HTERT RPE-1 (cell line): Measurements from ENCODE around the gene IAPP.
"Not testable (repeated sequence)": the region's sequence is repeated elsewhere in the genome, so short reads cannot be mapped to it uniquely, and the experiment has no call there.

ENCODE experiments used
- in situ Hi-C: fragments of 300-500 bp; cut with MboI; formaldehyde crosslinking; loops from 4 replicates; pipeline ENCODE4 v1.14.3; 2020; ENCODE audit warnings: low sequenced_read_pairs

The IAPP gene

DNA sequence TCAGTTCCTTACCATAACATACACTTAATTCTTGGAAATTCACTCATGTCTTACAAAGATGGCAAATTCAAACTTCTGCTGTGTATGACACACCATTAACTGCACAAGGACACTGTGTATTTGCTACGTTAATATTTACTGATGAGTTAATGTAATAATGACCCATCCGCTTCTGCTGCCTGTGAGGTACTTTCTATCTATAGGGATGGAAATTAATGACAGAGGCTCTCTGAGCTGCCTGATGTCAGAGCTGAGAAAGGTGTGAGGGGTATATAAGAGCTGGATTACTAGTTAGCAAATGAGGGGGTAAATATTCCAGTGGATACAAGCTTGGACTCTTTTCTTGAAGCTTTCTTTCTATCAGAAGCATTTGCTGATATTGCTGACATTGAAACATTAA, at the start of gene IAPP:
Gene IAPP, plus strand, starts transcription at position 301 of the 400 bp plus-strand sequence. CDS start 450 bp downstream, outside the sequence.
- in situ Hi-C loops: no loop called here

GRCh38 chr12:21323736-21324135, 49.0 kb upstream of the IAPP start:
- in situ Hi-C loops: no loop called here

- in situ Hi-C loops: no loop called here
Observed at GRCh38 chr12:21324551-21324950, 48.2 kb upstream of the IAPP start.

DNA sequence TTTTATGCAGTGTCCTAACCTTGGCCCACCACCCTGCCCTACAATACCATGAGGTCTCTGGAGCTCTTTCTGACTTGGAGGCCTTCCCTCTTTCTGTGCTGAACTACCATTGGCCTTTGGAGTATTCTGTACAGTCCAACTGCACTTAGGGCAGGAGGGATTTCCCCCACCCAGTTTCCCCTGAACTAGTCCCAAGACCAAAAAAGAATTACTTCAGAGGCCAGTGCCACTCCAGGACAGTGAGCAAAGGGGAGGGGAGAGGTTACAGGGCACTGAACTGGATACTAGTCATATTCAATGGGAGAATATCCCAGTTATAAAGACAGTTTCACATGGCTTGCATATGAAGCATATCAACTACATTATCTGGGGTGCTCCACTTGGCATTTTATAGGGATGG, 44.1 kb upstream of the IAPP start:
- in situ Hi-C loops: no loop called here

GRCh38 chr12:21330682-21331253, 41.9 kb upstream of the IAPP start:
- in situ Hi-C loops: no loop called here

GRCh38 chr12:21334771-21335325, 37.9 kb upstream of the IAPP start, which contains the start of gene SLCO1A2:
Gene SLCO1A2 (minus strand): TSS chr12:21334917. CDS start chr12:21334647, 270 bp downstream.
- in situ Hi-C loops: no loop called here

DNA sequence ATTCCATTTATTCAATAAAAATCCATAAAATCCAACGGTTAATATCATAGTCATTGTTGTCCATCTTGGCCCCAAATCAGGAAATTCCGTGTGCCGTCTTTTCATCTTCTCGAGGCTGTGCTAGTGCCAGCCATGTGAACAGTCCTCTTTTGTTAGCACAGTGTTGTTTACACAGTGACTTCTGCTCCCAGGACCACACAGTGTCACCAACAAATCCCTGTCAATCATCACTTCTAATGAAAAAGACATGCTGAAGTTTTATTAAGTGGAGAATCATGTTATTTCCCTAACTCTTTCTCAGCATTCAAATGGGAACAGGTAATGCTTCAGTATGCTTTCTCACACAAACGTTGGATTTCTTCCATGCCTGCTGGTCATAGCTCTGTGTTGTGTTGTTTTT, 36.0 kb upstream of the IAPP start:
- in situ Hi-C loops: no loop called here

- in situ Hi-C loops: no loop called here
Observed at GRCh38 chr12:21337453-21337852, 35.2 kb upstream of the IAPP start.

DNA sequence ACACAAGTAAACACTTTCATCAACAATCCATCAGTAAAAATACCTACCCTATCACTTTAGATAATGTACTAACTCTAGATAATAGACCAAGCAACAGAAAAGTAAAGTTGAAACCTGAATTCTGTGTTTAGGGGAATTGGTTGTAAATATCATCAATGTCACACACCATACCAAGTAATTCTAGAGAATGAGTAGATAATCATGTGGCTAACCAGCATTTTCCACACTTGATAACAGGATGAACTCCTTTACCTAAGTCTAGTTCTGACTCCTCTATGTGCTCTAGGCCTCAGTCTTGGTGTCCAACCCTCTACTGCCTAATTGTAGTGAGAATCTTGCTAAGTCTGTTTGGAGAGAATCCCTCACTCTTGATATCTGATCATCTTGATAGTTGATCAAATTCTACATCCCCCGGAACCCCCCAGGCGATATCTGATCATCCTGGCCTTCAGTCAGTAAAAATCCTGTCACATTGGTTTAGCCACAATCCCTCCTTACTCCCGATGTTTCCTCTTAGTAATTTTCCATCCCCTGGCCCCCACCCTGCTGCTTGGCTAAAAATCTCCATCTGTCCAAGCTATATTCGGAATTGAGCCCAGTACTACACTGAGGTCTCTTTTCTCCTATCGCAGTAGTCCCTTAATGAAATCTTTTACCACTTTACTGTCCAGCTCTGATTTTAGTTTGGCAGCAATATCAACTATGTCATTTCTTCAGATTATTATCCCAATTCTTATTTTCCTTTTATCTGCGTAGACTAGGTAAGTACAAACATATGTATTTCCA, 34.5 kb upstream of the IAPP start:
- in situ Hi-C loops: no loop called here

DNA sequence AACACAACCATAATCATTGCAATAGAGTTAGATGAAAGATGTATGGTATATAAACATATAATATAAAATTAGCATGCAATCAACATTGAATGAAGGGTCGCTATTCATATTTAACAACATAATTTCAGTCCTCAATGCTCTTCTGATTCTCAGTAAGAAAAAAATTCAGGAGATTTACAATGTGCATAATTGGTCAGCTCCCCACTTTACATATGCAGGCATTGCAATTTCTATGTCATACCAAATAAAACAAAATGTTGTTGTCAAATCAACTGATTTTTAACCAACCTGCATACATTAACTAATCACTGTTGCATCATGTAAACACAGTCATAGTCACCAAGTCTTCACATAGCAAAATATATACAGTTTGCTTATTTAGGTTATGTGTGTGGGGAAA, 32.8 kb upstream of the IAPP start:
- in situ Hi-C loops: no loop called here

DNA sequence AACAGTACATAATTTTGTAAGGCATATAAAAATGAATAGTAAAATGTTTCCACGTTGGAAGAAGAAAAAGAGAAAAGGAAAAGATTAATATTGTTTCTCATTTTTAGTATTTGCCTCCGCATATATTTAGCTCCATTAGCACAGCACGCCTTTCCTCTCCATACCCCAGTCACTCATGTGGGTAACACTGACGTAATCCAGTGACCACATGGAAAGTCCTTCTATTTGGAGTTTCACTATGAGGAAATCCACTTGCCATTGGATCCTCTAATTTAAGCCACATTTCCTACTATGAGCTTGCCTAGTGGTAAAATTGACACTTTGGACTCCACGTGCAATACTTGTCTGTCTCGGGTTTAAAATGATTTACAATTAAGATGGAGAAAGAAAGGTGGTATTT, 32.3 kb upstream of the IAPP start:
- in situ Hi-C loops: no loop called here

GRCh38 chr12:21341769-21342168, 30.9 kb upstream of the IAPP start:
- in situ Hi-C loops: no loop called here

DNA sequence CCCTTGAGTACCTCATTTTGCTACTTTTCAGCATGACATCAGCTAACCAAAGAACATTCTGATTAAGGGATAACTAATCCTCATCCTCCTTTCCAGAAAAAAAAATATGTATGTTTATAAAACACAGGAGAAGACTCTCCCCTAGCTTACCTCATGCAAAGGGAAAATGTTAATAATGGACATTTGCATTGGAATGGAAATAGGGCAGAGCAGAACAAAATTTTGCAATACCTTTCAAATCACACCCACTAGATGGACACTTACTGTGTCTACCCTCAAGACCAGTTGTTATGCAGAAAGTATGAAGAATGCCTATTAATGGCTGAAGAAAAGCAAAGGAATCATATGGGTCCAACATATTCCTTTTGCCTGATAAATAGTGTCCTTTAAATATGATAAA, 29.1 kb upstream of the IAPP start:
- in situ Hi-C loops: no loop called here

DNA sequence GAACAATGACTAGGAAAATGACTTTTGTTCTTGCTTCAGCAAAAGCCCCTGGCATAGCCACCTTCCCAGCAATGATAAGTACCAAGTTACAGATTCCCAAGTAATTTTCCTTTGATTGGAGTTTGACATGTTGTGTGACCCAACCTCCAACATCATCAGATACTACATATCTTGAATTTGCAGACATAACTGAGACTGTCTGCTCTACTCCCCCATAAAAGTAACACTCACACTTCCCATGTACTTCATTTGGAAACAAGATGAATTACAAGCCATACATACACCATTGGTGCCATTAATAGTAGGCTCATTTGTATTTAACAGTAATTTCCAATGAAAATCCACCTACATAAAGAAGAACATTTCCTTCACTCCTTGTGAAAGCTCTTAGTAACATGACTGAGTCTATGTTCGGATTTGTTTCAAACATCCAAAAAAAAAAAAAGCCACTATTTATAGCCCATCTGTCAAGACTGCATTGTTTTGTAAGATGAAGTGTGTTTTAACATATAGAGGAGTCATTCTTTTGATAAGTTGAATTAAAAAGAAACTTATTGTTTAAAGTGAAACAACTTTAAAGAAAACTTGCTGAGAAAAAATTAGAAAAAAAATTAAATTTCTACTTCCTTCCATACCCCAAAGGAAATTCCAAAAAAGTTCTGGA, 26.0 kb upstream of the IAPP start:
- in situ Hi-C loops: no loop called here

DNA sequence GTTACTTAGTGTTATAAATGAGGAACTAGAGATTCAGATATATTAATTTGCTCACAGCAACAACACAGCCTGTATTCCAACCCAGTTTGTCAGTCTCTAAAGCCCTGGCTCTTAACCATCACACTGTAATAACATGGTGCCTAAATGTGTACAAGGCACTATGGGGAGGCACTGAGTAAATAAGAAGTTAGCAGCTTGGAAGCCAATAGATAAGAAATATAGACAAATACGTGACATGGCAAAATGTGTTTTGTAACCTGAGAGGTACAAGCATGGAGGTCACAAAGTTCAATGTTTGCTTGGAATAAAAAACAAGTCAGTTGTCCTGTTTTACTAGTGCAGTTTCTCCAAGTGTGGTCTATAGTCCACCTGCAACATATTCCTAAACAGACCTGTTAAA, 21.7 kb upstream of the IAPP start:
- in situ Hi-C loops: no loop called here

DNA sequence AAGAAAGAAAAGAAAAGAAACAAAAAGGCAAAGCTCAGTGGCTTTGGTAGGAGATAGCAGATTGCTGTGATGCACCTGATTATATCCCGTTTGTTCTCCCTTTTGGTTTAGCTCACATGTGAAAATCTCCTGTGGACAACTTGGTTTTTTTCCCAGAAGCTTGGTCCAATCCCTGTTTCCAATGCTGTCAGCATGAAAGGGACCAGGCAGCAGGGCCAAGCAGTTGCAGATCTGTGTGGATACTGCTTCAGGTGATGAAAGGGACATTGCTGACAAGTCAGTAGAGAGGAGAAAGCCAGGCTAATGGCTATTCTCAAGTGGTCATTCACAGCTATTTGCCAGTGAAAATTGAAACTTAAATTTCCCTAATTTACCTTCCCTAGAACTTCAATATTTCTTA, 19.2 kb upstream of the IAPP start:
- in situ Hi-C loops: no loop called here

DNA sequence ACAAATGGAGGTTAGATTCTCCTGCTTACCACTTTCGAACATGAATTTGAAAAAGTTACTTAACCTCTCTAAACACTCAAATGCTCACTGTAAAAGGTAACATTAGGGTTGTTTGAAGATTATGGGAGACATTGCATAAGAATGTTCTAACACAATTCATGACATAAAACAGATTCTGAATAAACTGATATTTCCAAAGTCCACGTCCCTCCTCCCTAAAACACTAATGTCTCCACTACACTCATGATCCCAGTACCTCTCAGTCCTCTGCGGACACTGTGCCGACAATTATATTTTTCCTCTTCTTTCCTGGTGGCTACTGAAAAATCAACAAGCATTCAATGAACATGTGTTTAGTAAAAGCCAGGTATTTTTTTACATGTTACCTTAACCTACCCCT, 18.8 kb upstream of the IAPP start:
- in situ Hi-C loops: no loop called here

- in situ Hi-C loops: no loop called here
Observed at GRCh38 chr12:21354641-21355040, 18.1 kb upstream of the IAPP start.

DNA sequence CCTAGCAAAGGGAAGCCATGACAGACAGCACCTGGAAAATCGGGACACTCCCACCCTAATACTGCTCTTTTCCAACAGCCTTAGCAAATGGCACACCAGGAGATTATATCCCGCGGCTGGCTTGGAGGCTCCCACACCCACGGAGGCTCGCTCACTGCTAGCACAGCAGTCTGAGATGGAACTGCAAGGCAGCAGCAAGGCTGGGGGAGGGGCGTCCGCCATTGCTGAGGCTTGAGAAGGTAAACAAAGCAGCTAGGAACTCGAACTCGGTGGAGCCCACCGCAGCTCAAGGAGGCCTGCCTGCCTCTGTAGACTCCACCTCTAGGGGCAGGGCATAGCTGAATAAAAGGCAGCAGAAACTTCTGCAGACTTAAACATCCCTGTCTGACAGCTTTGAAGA, 12.1 kb upstream of the IAPP start:
- in situ Hi-C loops: not testable (repeated sequence)

DNA sequence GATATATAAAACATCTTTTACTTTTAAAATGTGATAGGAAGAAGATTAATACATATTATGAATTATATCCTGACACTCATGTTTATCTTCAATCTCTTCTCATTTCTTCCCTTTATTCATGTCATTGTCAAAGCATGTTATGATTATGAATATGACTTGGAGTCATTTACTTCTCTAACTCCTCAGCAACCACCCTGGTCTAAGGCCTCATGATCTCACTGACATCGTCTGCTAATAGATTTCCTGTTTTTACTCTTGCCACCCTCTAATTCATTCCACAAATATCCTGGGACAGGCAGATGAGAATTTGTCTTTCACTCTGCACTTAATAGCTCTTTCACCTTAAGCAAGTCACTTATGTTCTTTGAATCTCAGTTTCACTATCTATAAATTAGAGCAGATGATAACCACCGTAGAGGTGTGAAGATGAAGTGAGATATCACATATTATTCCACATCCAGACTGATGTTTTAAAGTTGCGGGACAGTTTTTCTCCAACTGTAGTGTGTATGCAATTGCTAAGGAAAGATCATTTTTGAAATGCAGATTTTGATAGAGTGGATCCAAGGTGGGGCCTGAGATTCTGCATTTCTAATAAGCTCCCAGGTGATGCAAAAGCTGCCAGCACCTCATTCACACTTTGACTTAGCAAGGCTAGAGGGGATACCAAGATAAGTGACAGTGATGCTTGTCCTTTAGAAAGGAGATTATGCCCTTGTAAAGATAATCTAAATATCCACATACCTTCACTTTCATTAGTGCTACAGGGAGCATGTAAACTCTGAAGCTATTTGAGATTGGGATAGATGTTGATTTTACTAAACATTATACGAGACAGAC, 3.3 kb upstream of the IAPP start:
- in situ Hi-C loops: no loop called here
